Fibroblast of the aortic adventitia (primary cell): ENCODE measurements around the gene DONSON. TPM values are rescaled to one million over a fixed set of nuclear protein-coding genes. Genes with fewer than 3 reads are reported as not detected.
"Not testable (repeated sequence)": the region's sequence is repeated elsewhere in the genome, so short reads cannot be mapped to it uniquely, and the experiment has no call there.

Source experiments
- DNase-seq: peaks from one replicate; pipeline ENCODE4 v3.0.0-alpha.2; 2010; ENCODE audit warnings: low read depth
- H3K4me3 ChIP-seq: 2 replicates; pipeline ENCODE4 v1.5.1; 2011; ENCODE audit warnings: low read depth, mild to moderate bottlenecking, control low read depth, low read length, moderate library complexity
- CTCF ChIP-seq: IDR thresholded peaks from 2 replicates; pipeline ENCODE4 v1.5.1; 2011; ENCODE audit warnings: mild to moderate bottlenecking, low read length, control low read depth, inconsistent platforms; ENCODE audit not compliant: insufficient read depth
- total RNA-seq: library from RNA; depleted of rRNA; stranded (reverse); fragments of >200 nt; gene quantifications from 2 replicates; pipeline ENCODE4 v1.2.3, GENCODE V29; 2012; ENCODE audit warnings: low replicate concordance

Gene DONSON
- total RNA-seq, 1 donor: 36.5 TPM

GRCh38 chr21:33578959-33579542 is 9.4 kb downstream of the DONSON start:
- DNase-seq: no peak
- no peak overlapping the region for H3K4me3 ChIP-seq

GRCh38 chr21:33578214-33578613 is 10.3 kb downstream of the DONSON start:
- DNase-seq: peak; percentile 25
- H3K4me3 ChIP-seq: no peak overlapping the region
- no peak for TF ChIP-seq CTCF

More at GRCh38 chr21:33578959-33579542, 9.4 kb downstream of the DONSON start:
- no peak for TF ChIP-seq CTCF

GRCh38 chr21:33576741-33577141 is 11.7 kb downstream of the DONSON start:
- not testable (repeated sequence) for DNase-seq, H3K4me3 ChIP-seq

GRCh38 chr21:33572350-33572749 is 16.1 kb downstream of the DONSON start:
- TF ChIP-seq CTCF: no peak
- DNase-seq: no peak
- H3K4me3 ChIP-seq: no peak overlapping the region

GRCh38 chr21:33569991-33570390 is 18.5 kb downstream of the DONSON start:
- no peak overlapping the region for H3K4me3 ChIP-seq
- DNase-seq: no peak
- no peak for TF ChIP-seq CTCF

GRCh38 chr21:33568448-33568847 is 20.0 kb downstream of the DONSON start:
- H3K4me3 ChIP-seq: no peak overlapping the region
- DNase-seq: no peak
- TF ChIP-seq CTCF: no peak

- no peak overlapping the region for H3K4me3 ChIP-seq
- no peak for TF ChIP-seq CTCF
- no peak for DNase-seq
These were observed 20.6 kb downstream of the DONSON start for GRCh38 chr21:33567914-33568313.
